GM23248 (cell line): ENCODE results near the gene PES1.

Experiments used
- EZH2 ChIP-seq: fragments of 200-600 bp; sonication (generic); IDR thresholded peaks from 2 replicates; pipeline ENCODE4 v1.6.1; 2018; ENCODE audit warnings: antibody characterized with exemption, mild to moderate bottlenecking; ENCODE audit not compliant: insufficient read depth, poor library complexity, severe bottlenecking
- EZH2phosphoT487 ChIP-seq: fragments of 200-600 bp; sonication (generic); IDR thresholded peaks from 2 replicates; pipeline ENCODE4 v1.6.1; 2018; ENCODE audit warnings: antibody characterized with exemption, moderate library complexity, mild to moderate bottlenecking, low read depth; ENCODE audit not compliant: insufficient read depth

DNA sequence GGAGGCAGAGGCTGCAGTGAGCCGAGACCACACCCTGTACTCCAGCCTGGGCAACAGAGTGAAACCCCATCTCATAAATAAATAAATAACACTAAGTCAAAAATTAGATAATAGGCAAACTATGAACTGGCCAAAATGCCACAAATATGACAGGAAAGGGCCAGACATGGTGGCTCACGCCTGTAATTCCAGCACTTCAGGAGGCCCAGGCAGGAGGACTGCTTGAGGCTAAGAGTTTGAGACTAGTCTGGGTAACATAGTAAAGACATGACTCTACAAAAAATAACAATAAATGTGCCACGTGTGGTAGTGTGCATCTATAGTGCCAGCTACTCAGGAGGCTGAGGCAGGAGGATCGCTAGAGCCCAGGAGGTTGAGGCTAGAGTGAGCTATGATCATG, 65.1 kb downstream of the PES1 start:
- TF ChIP-seq EZH2phosphoT487 (no peak), EZH2 (no peak)
